CD4-positive, alpha-beta T cell treated with Interleukin-6 for 4 hours (primary cell): ENCODE measurements around the gene OSGEPL1.
"Not testable (repeated sequence)": the region's sequence is repeated elsewhere in the genome, so short reads cannot be mapped to it uniquely, and the experiment has no call there.

Experiments used
- DNase-seq: peaks from one replicate; pipeline ENCODE4 v3.0.0-alpha.2; 2020; ENCODE audit warnings: mixed read lengths

Gene OSGEPL1, protein sequence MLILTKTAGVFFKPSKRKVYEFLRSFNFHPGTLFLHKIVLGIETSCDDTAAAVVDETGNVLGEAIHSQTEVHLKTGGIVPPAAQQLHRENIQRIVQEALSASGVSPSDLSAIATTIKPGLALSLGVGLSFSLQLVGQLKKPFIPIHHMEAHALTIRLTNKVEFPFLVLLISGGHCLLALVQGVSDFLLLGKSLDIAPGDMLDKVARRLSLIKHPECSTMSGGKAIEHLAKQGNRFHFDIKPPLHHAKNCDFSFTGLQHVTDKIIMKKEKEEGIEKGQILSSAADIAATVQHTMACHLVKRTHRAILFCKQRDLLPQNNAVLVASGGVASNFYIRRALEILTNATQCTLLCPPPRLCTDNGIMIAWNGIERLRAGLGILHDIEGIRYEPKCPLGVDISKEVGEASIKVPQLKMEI

GRCh38 chr2:189762551-189763298 is at the start of gene OSGEPL1:
Gene OSGEPL1, minus strand, starts transcription at chr2:189762792. Its CDS starts 1,152 bp downstream, at chr2:189761640.
- DNase-seq = peak; percentile 94

GRCh38 chr2:189803431-189803830 is 40.8 kb upstream of the OSGEPL1 start:
- no peak for DNase-seq

- DNase-seq = no peak
Observed at GRCh38 chr2:189802396-189802912, 39.9 kb upstream of the OSGEPL1 start.

GRCh38 chr2:189799531-189799930 is 36.9 kb upstream of the OSGEPL1 start:
- no peak for DNase-seq

DNA sequence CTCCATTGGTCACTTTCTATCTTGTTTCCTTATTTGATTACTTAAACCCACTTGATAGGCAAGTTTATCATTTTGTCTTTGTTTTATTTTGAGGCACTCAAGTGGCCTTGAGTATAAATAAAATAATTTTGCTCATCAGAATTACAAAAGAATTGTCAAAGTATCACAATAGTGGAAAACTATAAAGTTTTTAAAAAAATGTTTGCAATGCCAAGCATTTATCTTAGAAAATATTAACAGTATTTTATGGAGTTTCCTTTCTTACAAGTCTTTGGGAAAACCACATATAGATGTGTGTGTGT is 36.4 kb upstream of the OSGEPL1 start:
- DNase-seq = no peak

DNA sequence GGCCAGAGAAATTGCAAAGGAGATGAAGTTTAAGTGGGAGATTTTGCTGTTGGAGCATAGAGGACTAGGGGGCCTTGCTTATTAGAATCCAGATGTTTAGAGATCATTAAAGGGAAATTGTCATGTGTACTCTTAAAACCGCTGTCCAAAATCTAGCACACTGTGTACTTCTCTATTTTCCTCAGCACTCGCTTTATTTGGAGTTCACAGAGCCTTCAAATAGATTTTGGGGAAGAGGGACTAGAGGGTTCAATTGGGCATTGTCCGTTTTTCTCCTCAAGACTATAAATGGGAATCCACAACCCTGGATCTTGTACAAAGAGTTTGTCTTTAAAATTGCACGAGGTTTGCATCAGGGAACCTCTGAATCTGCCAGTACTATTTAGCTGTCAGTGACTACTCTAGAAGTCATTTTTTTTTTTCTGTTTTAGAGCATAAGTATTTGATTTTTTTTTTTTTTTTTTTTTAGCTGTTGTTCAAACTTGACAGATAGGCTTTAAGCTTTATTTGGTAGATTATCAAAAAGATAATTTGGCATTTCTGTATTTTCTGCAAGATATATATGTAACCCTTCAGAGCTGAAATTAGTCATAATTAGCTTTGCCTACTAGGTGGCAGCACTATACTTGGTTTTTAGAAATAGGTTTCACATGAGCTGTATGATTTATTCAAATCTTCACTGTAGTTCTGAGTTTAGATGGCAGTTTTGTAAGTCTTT is 35.9 kb upstream of the OSGEPL1 start:
- DNase-seq = no peak

- DNase-seq = no peak
Observed at GRCh38 chr2:189797902-189798301, 35.3 kb upstream of the OSGEPL1 start.

GRCh38 chr2:189794310-189794709 is 31.7 kb upstream of the OSGEPL1 start:
- no peak for DNase-seq

- no peak for DNase-seq
Observed at GRCh38 chr2:189791338-189792042, 28.9 kb upstream of the OSGEPL1 start.

DNA sequence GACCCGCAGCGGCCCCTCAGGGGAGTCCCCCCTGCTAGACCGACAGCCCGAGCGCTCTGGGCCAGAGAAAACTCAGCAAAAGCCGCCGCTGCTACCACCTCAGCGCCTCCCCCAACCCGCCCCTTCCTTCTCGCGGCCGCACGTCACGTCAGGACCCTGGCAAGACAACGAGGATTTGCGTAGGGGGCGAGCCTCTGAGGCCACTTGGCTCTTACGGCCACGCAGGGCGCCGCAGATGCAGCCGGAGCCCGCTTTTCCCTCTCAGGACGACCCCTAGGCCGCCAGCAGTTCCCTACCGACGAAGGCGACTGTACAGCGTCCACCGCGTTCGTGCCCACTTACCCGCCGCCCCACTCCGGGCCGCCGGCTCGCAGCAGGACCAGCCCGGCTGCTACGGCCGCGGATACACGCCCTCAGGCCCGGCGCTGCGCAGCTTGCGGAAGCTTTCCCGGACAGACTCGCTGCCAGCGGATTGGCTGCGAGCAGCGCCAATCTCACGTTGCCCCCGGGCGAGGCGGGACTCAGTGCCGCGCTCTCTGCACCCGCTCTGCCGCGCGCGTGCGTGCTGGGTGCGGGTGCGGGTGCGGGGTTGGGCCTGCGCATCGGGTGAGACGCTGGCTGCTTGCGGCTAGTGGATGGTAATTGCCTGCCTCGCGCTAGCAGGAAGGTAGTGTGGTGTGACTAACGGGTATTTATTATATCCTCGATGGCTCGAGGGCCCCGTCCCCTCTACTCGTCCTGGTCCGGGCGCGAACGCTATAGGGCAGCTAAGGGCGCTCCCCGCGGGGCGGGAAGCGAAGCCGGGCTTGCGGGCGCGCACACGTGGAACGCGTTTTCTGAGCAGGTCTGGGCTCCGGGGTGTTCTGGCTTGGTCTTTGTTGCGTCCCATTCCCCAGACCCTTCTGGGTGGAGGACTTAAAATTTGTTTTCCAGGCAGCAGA is 21.6 kb upstream of the OSGEPL1 start, which contains the start of the genes ORMDL1 and PMS1:
Gene ORMDL1, minus strand, starts transcription at position 413 of the 941 bp plus-strand sequence. CDS start 1,744 bp downstream, outside the sequence.
Gene PMS1, plus strand, starts transcription at position 524 of the 941 bp plus-strand sequence. CDS start 7,360 bp downstream, outside the sequence.
- DNase-seq = peak; percentile 94

- no peak for DNase-seq
Observed at GRCh38 chr2:189783451-189783926, 20.9 kb upstream of the OSGEPL1 start.

DNA sequence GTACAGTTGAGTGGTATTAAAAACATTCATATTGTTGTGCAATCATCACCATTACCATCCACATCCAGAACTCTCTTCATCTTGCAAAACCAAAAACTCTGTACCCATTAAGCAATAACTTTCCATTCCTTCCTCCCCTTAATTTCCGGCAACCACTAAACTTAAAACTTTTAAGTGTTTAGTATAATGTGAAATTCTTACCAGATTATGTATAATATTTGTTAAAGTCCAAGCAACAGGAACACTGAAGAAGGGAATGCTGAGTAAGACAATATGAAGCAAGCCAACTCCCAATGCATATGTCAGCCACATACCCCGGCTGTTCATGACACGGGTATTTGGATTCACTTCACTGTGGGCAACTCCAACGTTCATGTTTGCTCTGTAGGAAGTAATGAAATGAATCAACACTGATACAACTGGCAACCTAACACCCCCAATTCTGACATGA is 19.7 kb upstream of the OSGEPL1 start:
- no peak for DNase-seq

GRCh38 chr2:189772212-189772611 is 9.6 kb upstream of the OSGEPL1 start:
- DNase-seq = no peak

DNA sequence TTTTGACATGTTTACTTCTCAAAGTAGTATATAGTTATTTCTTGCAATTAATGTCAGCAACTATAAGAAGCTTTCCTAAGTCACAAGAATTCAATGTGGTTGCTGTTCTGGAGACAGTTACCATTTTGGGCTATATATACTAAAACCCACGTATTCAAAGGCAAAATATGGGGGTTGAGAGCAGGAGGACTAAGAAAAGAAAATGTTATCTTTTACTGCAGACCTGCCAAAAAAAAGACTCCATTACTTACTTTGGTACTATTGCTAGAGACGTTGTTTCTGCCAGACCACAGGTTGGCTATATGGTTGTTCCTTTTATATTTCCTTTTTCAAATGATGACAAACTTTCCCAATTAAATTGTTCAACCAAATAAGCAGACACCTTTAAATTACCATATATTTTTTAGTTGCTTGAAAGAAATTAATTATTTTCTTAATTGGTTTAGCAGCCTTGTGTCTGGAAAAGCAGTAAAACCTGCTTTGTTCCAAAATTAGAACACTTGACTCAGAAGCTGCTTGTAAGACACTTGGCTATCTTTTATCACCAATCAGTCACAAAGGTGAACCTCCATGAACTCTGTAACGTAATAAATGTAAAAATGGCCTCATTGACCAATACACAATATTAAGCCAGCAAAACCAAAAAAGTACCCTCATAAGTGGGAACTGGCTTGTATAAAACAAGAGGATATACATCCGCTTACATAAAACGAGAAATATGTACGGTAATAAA is 8.2 kb upstream of the OSGEPL1 start:
- no peak for DNase-seq

GRCh38 chr2:189763908-189764661 is 1.5 kb upstream of the OSGEPL1 start:
- DNase-seq = no peak

- no peak for DNase-seq
Observed at GRCh38 chr2:189762229-189762550, 402 bp downstream of the OSGEPL1 start.

GRCh38 chr2:189760154-189760553 is 2.4 kb downstream of the OSGEPL1 start:
- DNase-seq = not testable (repeated sequence)

- DNase-seq = no peak
Observed at GRCh38 chr2:189756311-189756952, 6.2 kb downstream of the OSGEPL1 start.

DNA sequence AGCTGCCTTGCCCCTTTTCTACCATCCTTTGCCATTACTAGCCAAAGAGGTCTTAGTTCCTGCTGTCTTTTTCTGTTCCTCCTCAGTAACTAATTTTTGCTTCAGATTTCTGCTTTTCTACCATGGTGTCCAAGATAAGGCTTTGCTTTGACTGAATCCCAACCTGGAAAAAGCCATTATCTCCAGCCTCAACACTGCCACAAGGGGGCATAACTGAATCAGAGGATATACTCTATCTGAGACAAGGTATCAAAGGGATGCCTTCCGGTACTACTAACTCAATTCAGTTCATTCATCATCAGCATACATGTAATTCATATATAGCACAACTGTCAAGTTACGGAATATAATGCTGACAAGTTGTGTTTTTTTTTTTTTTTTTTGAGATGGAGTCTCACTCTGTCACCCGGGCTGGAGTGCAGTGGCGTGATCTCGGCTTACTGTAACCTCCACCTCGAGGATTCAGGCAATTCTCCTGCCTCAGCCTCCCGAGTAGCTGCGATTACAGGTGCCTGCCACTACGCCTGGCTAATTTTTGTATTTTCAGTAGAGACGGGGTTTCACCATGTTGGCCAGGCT is 11.4 kb downstream of the OSGEPL1 start:
- peak; percentile 56 for DNase-seq
